Brain pericyte (primary cell): Measurements from ENCODE around the gene CHPT1.
"Not testable (repeated sequence)": the region's sequence is repeated elsewhere in the genome, so short reads cannot be mapped to it uniquely, and the experiment has no call there.

ENCODE experiments used
- DNase-seq: peaks from one replicate; pipeline ENCODE4 v3.0.0-alpha.2; 2012; ENCODE audit warnings: low read depth, low spot score

CHPT1 gene

GRCh38 chr12:101697197-101697929, at the start of gene CHPT1:
TSS of gene CHPT1 (plus strand) at chr12:101697640. CDS start at chr12:101697862, 222 bp downstream.
- no peak for DNase-seq

- no peak for DNase-seq
Observed at GRCh38 chr12:101647711-101648110, 49.7 kb upstream of the CHPT1 start.

GRCh38 chr12:101648195-101648594, 49.2 kb upstream of the CHPT1 start:
- no peak for DNase-seq

- no peak for DNase-seq
Observed at GRCh38 chr12:101650346-101651117, 46.9 kb upstream of the CHPT1 start.

GRCh38 chr12:101653030-101653429, 44.4 kb upstream of the CHPT1 start:
- no peak for DNase-seq

GRCh38 chr12:101653503-101653902, 43.9 kb upstream of the CHPT1 start:
- no peak for DNase-seq

GRCh38 chr12:101654442-101654841, 43.0 kb upstream of the CHPT1 start:
- DNase-seq = no peak

- DNase-seq = no peak
Observed at GRCh38 chr12:101655393-101655792, 42.0 kb upstream of the CHPT1 start.

GRCh38 chr12:101660662-101661061, 36.8 kb upstream of the CHPT1 start:
- DNase-seq = not testable (repeated sequence)

- DNase-seq = no peak
Observed at GRCh38 chr12:101663298-101663697, 34.1 kb upstream of the CHPT1 start.

GRCh38 chr12:101664992-101665391, 32.4 kb upstream of the CHPT1 start:
- DNase-seq = no peak

- no peak for DNase-seq
Observed at GRCh38 chr12:101666052-101666728, 31.2 kb upstream of the CHPT1 start.

GRCh38 chr12:101667591-101667990, 29.8 kb upstream of the CHPT1 start:
- no peak for DNase-seq

GRCh38 chr12:101670007-101670671, 27.3 kb upstream of the CHPT1 start:
- DNase-seq = no peak

GRCh38 chr12:101671157-101671791, 26.2 kb upstream of the CHPT1 start:
- DNase-seq = no peak

- DNase-seq = no peak
Observed at GRCh38 chr12:101671833-101672232, 25.6 kb upstream of the CHPT1 start.

- no peak for DNase-seq
Observed at GRCh38 chr12:101675555-101675954, 21.9 kb upstream of the CHPT1 start.

- not testable (repeated sequence) for DNase-seq
Observed at GRCh38 chr12:101676497-101676896, 20.9 kb upstream of the CHPT1 start.

GRCh38 chr12:101678081-101678480, 19.4 kb upstream of the CHPT1 start:
- no peak for DNase-seq

GRCh38 chr12:101680240-101680639, 17.2 kb upstream of the CHPT1 start:
- DNase-seq = no peak

GRCh38 chr12:101680647-101681046, 16.8 kb upstream of the CHPT1 start:
- DNase-seq = no peak
